GM12875 (cell line): Measurements from ENCODE around the gene CHD6.

Experiments used
- H3K4me3 ChIP-seq: one replicate; pipeline ENCODE4 v1.5.1; 2011; ENCODE audit warnings: low read depth, low read length, control low read depth
- CTCF ChIP-seq: IDR thresholded peaks from 2 replicates; pipeline ENCODE4 v1.5.1; 2011; ENCODE audit warnings: low read depth, mild to moderate bottlenecking, control low read depth, inconsistent platforms, low read length, moderate library complexity, borderline replicate concordance; ENCODE audit not compliant: insufficient read depth

Gene CHD6

GRCh38 chr20:41632896-41633295 is 14.7 kb upstream of the CHD6 start:
- no peak overlapping the region for H3K4me3 ChIP-seq
- no peak for TF ChIP-seq CTCF

DNA sequence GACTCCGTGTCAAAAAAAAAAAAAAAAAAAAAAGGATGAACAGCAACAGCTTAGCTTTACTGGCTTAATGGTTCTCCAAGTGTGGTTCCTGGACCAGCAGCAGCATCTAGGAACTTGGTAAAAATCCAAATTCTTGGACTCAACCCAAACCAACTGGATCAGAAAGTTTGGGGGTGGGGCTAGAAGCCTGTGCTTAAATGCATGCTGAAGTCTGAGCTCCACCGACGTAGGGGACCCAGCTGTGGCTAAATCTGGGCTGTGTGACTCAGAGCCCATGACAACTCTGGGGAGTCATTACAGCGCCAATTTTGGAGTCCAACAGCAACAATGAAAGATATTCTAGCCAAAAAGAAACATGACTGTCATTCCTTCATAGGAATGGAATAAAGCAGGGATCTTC is 13.6 kb upstream of the CHD6 start:
- no peak for TF ChIP-seq CTCF
- no peak overlapping the region for H3K4me3 ChIP-seq

- H3K4me3 ChIP-seq: no peak overlapping the region
- no peak for TF ChIP-seq CTCF
These were observed 12.7 kb upstream of the CHD6 start for GRCh38 chr20:41630846-41631245.

- H3K4me3 ChIP-seq: no peak overlapping the region
- no peak for TF ChIP-seq CTCF
These were observed 9.6 kb upstream of the CHD6 start for GRCh38 chr20:41627611-41628244.

DNA sequence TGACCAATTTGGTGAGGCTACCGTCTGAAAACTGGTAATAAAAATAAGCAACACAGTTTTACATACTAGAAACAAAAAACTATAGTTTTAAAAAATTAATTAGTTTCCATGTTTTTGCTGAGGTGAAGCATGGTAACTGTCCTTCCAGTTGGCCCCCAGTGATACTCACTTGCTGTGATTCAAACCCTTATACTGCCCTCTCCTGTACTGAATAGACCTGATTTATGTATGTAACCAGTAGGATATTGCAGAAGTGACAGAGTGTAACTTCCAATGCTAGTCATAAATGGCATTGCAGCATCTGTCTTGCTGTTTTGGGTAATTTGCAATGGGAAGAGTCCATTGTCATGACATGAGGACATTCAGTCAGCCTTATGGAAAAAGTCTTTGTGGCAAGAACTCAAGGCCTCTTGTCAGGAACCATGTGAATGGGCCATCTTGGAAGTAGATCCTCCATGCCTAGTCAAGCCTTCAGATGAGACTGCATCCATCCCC is 8.9 kb upstream of the CHD6 start:
- H3K4me3 ChIP-seq: no peak overlapping the region

GRCh38 chr20:41623625-41624375 is 5.6 kb upstream of the CHD6 start:
- no peak for TF ChIP-seq CTCF

More for the DNA sequence above, 8.9 kb upstream of the CHD6 start:
- TF ChIP-seq CTCF: no peak

GRCh38 chr20:41622584-41622983 is 4.4 kb upstream of the CHD6 start:
- TF ChIP-seq CTCF: no peak
- H3K4me3 ChIP-seq: no peak overlapping the region

More at GRCh38 chr20:41623625-41624375, 5.6 kb upstream of the CHD6 start:
- no peak overlapping the region for H3K4me3 ChIP-seq
